GM19463 (cell line): ENCODE measurements around the gene SEC11C.
A peak's percentile ranks its signal among the peaks of the same experiment; 100 is the strongest.
"Not testable (repeated sequence)": the region's sequence is repeated elsewhere in the genome, so short reads cannot be mapped to it uniquely, and the experiment has no call there.

Experiments used
- ATAC-seq: cut with Tn5 transposase; IDR thresholded peaks from one replicate; pipeline ENCODE4 v1.9.1; 2021; ENCODE audit warnings: mild to moderate bottlenecking, moderate library complexity; ENCODE audit not compliant: unreplicated experiment

Gene SEC11C

DNA sequence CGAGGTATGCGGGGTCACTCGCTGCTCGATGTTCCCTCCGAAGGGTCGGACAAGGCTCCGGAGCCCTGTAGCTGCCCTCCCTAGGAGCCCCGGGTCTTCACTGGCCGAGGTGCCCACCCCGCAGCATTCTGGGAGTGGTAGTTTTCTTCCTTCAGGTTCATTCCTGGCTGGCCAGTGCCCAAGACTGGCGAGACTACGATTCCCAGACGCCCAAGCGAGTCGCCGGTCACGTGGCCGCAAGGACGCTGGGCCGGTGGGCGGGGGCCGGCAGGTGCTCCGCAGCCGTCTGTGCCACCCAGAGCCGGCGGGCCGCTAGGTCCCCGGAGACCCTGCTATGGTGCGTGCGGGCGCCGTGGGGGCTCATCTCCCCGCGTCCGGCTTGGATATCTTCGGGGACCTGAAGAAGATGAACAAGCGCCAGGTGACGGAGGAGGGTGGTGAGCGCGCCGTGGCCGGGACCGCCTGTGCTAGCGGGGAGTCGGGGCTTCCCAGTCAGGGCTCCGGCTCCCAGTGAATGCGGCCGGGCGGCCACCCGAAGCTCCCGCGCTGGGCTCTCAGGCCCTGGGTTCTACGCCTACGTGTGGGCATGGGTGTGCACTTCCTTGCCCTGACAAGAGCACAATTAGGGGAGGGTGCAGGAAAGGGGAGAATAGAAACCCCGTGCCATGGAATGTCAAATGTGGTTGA is at the start of gene SEC11C:
Gene SEC11C (plus strand): TSS at position 270 of the 687 bp plus-strand sequence. CDS start 65 bp downstream, at position 335.
- peak; percentile 79 for ATAC-seq

GRCh38 chr18:59090966-59091603 is 48.6 kb upstream of the SEC11C start:
- ATAC-seq, result no peak

DNA sequence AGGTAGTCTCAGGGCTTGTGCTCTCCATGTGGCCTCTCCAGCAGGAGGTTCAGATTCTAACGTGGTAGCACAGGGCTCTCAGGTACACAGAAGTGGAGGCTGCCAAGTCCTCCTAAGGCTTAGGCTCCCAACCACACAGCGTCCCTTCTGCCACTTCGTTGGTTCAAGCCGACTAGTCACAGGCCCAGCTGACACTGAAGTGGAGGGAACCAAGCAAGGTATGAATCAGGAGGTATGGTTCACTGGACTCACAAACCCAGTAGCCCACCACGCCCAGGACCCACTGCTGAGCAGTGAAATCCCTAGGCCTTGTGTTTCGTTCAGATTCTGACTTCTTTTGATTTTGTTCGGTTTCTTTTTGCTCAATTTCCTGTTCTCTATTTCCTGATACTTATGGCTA is 46.0 kb upstream of the SEC11C start:
- no peak for ATAC-seq

GRCh38 chr18:59094569-59094968 is 45.1 kb upstream of the SEC11C start:
- no peak for ATAC-seq

- ATAC-seq, result no peak
Observed at GRCh38 chr18:59096098-59096789, 43.4 kb upstream of the SEC11C start.

DNA sequence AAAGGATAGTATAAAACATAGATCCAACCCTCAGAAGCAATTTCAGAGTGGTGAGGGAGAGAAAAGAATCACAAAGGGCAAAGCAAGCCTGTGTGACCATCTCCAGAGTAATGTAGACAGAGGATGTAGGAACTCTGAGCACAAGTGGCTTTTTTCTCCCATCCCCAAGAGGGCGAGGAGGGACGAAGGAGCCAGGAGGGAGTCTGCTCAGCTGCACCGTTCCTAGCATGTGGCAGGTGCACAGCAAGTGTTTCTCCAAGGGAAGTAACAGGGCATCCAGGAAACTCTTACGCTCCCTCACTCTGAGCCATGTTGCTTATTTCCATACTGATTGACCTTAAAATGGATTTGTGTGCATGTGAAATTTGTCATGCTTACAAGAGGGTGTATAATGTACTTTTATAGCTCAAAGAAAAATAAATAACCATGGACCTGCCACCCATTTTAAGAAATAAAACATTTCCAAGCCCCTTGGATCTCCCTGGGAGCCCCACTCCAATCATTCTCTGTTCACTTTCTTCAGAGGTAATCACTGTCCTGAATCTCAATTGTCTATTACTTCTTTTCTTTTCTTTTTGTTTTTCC is 37.8 kb upstream of the SEC11C start:
- no peak for ATAC-seq

- no peak for ATAC-seq
Observed at GRCh38 chr18:59109375-59109774, 30.3 kb upstream of the SEC11C start.

DNA sequence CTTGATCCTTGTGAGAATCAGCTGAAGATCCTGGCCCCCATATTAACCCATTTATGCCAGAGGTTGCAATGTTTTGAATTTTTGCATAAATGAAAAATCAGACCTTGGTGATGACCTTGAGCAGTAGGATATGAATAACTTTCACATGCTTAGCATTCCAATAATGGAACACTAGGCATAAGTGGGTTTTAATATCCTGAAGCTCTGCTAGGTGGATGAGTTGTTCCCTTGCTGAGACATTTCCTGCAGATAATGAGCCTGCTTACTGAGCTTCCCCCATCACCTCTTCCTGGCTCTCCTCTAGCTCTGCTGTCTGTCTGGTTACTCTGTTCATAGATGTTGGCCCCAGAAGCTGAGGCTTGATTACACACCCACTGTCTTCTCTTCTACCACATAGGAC is 25.5 kb upstream of the SEC11C start:
- ATAC-seq, result no peak

DNA sequence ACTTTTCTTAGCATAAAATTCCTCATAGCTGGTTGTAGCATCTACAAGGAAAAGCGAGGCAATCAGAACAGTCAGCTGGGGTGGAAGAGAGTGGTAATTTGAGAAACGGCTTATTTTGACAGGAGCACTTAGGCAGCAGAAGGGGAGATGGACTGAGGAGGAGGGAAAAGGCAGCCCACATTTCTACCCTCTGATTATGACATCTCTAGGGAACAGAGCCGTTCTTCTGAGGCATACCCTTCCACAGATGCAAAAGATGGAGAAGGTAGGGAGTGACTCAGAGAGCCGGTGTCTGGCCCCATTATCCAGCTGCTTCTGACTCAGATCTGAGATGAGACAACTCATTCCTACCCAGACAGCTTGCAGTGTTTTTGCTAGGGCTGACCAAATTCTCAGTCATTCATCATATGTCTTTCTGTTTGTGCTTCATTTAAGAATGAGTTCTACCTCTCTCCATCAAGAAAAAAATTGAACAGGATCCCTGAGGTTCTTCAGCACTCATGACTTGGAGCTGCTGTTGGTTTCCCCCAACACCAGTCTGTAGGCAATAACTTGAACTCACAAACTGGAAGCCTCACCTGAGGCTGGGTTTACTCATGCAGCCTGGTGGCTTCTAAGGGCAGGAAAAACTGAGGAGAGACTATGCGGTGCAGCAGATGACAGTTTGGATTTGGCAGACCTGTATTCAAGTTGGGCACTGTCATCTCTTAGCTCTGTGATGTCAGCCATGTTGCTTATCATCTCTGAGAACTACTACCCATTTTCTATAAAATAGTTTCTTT is 15.9 kb upstream of the SEC11C start:
- peak; percentile 88 for ATAC-seq

- ATAC-seq, result no peak
Observed at GRCh38 chr18:59124370-59124704, 15.3 kb upstream of the SEC11C start.

- no peak for ATAC-seq
Observed at GRCh38 chr18:59127047-59127446, 12.6 kb upstream of the SEC11C start.

GRCh38 chr18:59129951-59130703 is 9.6 kb upstream of the SEC11C start:
- ATAC-seq, result no peak

DNA sequence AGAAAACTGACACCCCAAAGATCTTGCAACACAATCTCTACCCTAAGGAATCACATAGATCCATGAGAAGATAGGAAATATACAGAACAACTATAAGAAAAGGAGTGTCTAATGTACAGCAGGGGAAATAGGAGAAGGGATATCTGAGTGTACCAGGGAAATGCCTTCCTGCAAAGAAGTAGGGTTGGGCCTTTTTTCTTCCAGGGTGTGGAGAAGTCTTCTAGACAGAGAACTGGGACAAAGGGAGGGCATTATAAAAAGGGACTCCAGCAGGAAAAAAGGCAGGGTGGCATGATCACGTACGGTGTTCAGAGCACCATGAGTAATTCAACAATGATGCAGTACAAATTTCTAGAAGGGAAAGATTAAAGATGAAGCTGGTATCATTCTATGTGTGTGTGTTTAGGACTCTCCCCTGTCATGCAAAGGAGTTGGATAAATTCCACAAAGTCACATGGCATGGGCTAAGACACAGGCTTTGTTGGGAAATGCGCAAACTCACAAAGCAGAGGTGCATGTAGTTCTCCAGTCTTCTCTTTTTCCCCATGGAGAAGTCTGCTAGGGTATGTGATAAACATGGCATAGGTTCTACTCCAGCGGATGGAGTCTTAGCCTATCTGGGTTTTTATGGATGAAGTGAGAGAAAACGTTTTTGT is 6.7 kb upstream of the SEC11C start:
- ATAC-seq, result no peak

GRCh38 chr18:59139291-59139614 is 431 bp upstream of the SEC11C start:
- peak; percentile 69 for ATAC-seq

- ATAC-seq, result no peak
Observed at GRCh38 chr18:59140302-59140885, 710 bp downstream of the SEC11C start.

DNA sequence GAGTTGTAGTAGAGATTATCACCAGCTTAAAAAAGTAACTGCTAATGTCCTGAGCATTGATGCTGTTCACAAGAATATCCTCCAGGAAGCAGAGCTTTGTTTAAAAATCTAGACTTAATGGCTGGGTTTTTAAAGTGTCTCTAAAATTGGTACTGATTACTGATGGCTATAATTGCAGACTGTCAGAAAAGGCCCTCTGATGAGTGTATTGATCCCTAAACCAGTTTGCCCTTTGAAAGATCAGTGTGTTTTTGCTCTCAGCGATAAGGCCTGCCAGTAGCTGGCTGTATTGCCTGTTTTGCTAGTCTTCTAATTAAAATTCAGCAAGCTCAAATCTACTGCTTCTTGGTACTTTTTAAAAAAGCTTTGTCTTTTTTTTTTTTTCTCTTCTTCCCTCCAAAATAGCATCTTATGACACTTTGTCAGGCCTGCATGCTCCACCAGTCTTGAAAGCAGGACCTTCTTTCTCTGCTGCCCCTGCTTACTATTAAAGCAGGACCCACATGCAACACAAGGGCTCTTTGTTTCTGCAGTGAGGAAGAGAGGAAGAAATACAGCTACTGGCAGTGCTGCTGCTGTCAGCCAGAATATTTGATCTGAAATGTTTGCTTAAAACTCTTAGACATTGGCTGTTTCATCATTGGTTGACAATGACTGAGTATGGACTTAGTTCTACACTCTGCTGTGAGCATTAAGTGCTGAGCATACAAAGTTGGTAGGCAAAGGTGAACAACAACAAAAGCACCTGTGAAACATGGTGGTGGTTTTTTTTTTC is 1.8 kb downstream of the SEC11C start:
- no peak for ATAC-seq

DNA sequence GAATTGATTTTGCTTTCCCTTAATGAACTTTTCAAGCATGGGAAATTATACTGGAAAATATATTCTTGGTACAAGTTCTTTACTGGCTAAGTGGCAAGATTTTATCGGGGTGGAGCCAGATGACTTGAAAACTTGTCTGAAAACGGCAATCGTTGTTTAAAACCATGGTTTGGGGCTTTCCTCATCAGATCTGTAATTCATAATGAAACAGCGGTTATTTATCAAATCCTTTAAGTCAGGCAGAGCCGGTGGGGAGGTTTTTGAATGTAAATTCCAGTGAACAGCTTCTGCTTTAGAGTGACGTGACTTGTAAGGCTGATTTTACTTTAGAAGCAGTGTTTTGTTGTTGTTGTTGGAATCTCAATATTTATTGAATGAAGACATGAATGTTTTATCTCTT is 2.6 kb downstream of the SEC11C start:
- no peak for ATAC-seq

GRCh38 chr18:59142800-59143416 is 3.2 kb downstream of the SEC11C start:
- ATAC-seq, result not testable (repeated sequence)
